RWPE2 (cell line): ENCODE data around the gene CD84.

Experiments used
- ATAC-seq: fragments of 200-7000 bp; cut with Tn5 transposase; 3 replicates; pipeline ENCODE4 v1.9.1; 2021; ENCODE audit warnings: low read depth
- DNase-seq: peaks from one replicate; pipeline ENCODE4 v3.0.0-alpha.2; 2020; ENCODE audit warnings: low spot score
- H3K27ac ChIP-seq: fragments of 450-650 bp; 2 replicates; pipeline ENCODE4 v1.5.1; 2017; ENCODE audit warnings: mild to moderate bottlenecking; ENCODE audit not compliant: poor library complexity, severe bottlenecking
- H3K27me3 ChIP-seq: fragments of 250-450 bp; sonication (Bioruptor Pico); 2 replicates; pipeline ENCODE4 v1.5.1; 2021; ENCODE audit warnings: mild to moderate bottlenecking, moderate library complexity; ENCODE audit not compliant: insufficient read depth, poor library complexity, severe bottlenecking
- H3K36me3 ChIP-seq: fragments of 250-450 bp; sonication (Bioruptor Pico); 2 replicates; pipeline ENCODE4 v1.5.1; 2020; ENCODE audit warnings: low read depth, mild to moderate bottlenecking, moderate library complexity
- H3K4me1 ChIP-seq: fragments of 250-450 bp; sonication (Bioruptor Pico); 2 replicates; pipeline ENCODE4 v1.5.1; 2021; ENCODE audit warnings: mild to moderate bottlenecking, moderate library complexity; ENCODE audit not compliant: insufficient read depth, poor library complexity, severe bottlenecking
- H3K4me3 ChIP-seq: fragments of 250-450 bp; sonication (Bioruptor Pico); 2 replicates; pipeline ENCODE4 v1.5.1; 2021; ENCODE audit warnings: mild to moderate bottlenecking, moderate library complexity; ENCODE audit not compliant: severe bottlenecking
- H3K9me3 ChIP-seq: fragments of 250-450 bp; sonication (Bioruptor Pico); 2 replicates; pipeline ENCODE4 v1.5.1; 2021; ENCODE audit warnings: mild to moderate bottlenecking, moderate library complexity; ENCODE audit not compliant: severe bottlenecking
- TF ChIP-seq, protein P1 (sequence below): fragments of 450-650 bp; IDR thresholded peaks from one replicate; pipeline ENCODE4 v1.5.1; 2017; ENCODE audit warnings: mild to moderate bottlenecking, moderate library complexity; ENCODE audit not compliant: poor library complexity, severe bottlenecking

CD84 gene

DNA sequence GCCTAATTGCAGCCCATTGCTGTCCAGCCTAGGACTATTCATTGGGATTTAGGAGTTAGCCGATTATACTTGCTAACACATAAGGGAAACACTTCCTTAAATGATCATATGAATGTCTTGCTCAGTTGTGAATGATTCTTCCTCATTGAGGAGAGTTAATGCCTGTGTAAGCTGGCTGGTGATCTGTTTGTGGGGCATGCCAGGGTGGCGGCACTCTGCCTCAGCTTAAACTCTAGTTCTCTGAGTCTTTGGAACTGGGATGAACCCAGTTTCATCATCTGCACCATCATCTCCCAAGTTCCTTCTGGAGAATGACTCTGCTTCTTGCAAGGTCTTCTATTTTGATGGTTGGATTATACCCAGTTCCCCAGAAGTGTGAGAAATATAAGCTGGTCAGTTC is 32.4 kb downstream of the CD84 start:
- no peaks in the 10 kb centered on the region for H3K36me3 ChIP-seq
- no peak overlapping the region for H3K27ac ChIP-seq
- TF ChIP-seq, protein P1, sequence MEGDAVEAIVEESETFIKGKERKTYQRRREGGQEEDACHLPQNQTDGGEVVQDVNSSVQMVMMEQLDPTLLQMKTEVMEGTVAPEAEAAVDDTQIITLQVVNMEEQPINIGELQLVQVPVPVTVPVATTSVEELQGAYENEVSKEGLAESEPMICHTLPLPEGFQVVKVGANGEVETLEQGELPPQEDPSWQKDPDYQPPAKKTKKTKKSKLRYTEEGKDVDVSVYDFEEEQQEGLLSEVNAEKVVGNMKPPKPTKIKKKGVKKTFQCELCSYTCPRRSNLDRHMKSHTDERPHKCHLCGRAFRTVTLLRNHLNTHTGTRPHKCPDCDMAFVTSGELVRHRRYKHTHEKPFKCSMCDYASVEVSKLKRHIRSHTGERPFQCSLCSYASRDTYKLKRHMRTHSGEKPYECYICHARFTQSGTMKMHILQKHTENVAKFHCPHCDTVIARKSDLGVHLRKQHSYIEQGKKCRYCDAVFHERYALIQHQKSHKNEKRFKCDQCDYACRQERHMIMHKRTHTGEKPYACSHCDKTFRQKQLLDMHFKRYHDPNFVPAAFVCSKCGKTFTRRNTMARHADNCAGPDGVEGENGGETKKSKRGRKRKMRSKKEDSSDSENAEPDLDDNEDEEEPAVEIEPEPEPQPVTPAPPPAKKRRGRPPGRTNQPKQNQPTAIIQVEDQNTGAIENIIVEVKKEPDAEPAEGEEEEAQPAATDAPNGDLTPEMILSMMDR: no peak
- no peak overlapping the region for H3K4me3 ChIP-seq
- H3K9me3 ChIP-seq: no peaks in the 10 kb centered on the region
- no peaks in the 10 kb centered on the region for H3K27me3 ChIP-seq
- no peaks in the 10 kb centered on the region for H3K4me1 ChIP-seq
- ATAC-seq (no peak), DNase-seq (no peak)

DNA sequence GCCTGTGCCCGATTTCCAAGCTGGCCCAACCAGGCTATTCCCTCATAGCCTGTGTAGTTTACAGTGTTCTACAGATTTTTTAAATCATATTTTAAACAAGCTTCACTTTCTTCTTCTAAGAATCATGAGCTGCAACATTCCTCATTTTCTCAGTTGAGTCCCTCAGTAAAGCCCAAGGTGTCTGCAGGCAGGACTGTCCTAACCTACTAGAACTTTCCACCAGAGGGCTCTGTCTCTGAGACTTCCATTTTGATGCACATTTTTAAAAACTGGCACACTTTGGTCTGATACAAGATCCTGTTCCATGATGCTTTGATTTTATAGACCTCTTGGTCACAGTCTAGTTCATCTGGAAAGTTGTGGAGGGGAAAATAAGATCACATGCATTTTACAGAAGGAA is 34.6 kb downstream of the CD84 start:
- no peak overlapping the region for H3K4me3 ChIP-seq
- no peak overlapping the region for H3K27ac ChIP-seq
- no peak for DNase-seq
- H3K36me3 ChIP-seq: no peaks in the 10 kb centered on the region
- no peaks in the 10 kb centered on the region for H3K9me3 ChIP-seq
- ATAC-seq: peak; percentile 40; the same call in 1 of the 3 replicates
- TF ChIP-seq, protein P1: peak; percentile 41
- no peaks in the 10 kb centered on the region for H3K4me1 ChIP-seq
- H3K27me3 ChIP-seq: no peaks in the 10 kb centered on the region

DNA sequence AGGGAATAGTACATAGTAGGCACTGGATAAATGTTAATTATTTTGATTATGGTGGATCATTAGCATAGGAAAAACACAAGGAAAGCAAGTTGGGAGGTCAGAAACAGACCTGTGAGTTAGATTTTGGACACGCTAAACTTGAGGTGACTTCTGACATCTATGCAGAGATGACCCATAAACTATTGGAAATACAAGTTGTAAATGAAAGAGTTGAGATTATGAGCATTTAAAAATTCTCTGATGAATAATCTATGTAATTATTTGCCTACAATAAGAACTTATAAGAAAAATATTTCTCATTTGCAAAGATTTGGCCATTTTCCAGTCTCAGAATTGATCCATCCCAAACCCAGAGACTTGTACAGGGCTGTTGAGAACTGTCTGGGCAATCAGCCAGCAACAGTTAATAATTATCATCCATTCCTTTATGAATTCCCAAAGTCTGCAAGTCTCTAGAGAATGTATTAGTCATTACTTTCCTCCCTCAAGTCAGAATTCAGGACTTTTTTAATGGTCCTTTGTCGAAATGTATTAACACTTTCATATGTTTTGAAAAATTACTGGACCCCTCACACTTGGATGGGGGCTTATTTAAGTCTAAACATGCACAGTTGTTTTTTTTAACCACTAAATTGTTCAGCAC is 36.9 kb downstream of the CD84 start:
- TF ChIP-seq, protein P1: no peak

DNA sequence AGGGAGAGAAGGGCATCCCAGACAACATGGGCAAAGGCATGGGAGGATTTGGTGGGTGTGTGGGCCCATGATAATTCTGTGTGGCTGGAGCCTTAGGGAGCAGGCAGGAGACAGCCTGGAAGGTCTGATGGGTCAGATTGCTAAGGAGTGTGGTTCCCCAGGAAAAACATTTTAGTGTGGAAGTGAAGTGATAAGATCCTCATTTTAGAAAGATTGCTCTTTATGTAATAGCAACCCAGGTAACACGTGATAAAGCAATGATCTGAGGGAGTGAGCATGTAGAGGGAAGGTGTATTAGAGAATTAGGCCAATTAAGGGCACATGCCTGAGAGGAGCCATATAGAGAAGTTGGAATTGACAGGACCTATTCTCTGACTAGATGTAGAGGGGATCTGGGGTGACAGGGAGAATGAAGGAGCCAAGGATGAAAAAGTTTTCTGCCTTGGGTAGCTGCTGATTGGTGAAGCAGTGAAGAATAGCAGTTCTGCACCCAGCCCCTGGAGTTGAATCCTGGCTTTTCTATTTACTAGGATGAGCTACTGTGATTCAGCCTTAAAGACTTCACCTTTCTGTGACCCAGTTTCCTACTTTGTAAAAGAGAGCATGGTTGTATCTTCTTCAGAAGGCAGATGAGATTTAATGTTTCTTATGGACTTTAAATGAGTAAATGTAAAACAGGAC is 37.5 kb downstream of the CD84 start:
- H3K4me1 ChIP-seq: peaks cover 7% of the 10 kb centered on the region
- no peaks in the 10 kb centered on the region for H3K27me3 ChIP-seq
- TF ChIP-seq, protein P1: no peak
- H3K36me3 ChIP-seq: no peaks in the 10 kb centered on the region
- H3K27ac ChIP-seq: no peak overlapping the region
- H3K9me3 ChIP-seq: no peaks in the 10 kb centered on the region
- H3K4me3 ChIP-seq: no peak overlapping the region
- ATAC-seq (0 out of 3 replicates have a peak, but pooled peaks have one; percentile 46), DNase-seq (no peak)

More for the DNA sequence above, 36.9 kb downstream of the CD84 start:
- H3K36me3 ChIP-seq: no peaks in the 10 kb centered on the region
- H3K27me3 ChIP-seq: no peaks in the 10 kb centered on the region
- DNase-seq (no peak), ATAC-seq (no peak)
- H3K9me3 ChIP-seq: no peaks in the 10 kb centered on the region
- no peak overlapping the region for H3K27ac ChIP-seq
- H3K4me3 ChIP-seq: no peak overlapping the region
- H3K4me1 ChIP-seq: peaks cover 7% of the 10 kb centered on the region

DNA sequence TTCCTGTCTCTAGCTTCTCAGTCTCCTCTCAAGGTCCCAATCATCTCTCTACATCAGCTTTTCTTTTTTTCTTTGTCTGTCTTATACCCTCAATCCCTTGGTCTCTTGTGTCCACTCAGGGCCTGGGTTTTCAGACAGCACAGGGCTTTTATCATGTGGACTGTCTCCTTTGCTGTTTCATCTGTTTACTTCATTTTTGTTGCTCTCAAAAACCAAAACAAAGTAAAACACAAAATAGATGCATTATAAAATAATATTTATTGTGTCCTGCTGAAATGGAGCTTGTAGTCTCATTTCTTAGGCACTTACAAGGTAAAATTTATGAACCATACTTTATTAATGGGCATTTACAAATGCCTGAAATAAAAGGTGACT is 38.5 kb downstream of the CD84 start:
- Histone ChIP-seq H3K4me3 (no peak overlapping the region), H3K4me1 (peaks cover 7% of the 10 kb centered on the region), H3K36me3 (no peaks in the 10 kb centered on the region), H3K27ac (no peak overlapping the region), H3K27me3 (no peaks in the 10 kb centered on the region), H3K9me3 (no peaks in the 10 kb centered on the region)
- ATAC-seq (no peak), DNase-seq (no peak)
- TF ChIP-seq, protein P1: no peak
